Astrocyte (in vitro differentiated cells and primary cell): ENCODE data around the gene ATP10B.

ENCODE experiments used
- CTCF ChIP-seq: IDR thresholded peaks from 2 replicates; pipeline ENCODE4 v1.5.1; 2011; ENCODE audit warnings: low read depth, mild to moderate bottlenecking, inconsistent platforms, low read length, moderate library complexity; ENCODE audit not compliant: insufficient read depth
- EZH2 ChIP-seq: IDR thresholded peaks from 2 replicates; pipeline ENCODE4 v1.6.1; 2012; ENCODE audit warnings: mild to moderate bottlenecking, low read length, inconsistent platforms; ENCODE audit not compliant: insufficient read depth

DNA sequence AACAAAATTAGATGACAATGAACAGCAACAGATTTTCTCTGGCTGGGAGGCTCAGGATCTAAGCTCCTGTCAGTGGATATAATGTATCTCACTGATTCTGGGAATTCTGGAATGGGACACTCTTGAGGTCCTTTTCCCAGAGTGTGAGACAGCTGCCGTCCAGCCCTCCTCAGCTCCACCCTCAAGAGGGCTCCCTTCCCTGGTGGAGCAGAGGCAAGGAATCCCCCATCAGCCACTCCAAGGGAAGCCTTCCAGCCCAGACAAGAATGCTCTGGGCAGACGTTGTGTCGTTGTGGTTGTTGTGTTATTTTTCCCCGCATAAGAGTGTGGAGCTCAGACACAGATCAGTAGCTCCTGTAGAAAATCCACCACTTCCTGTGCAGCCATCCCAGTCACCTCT, 47.7 kb upstream of the ATP10B start:
- TF ChIP-seq EZH2 (no peak), CTCF (no peak)
